Fibroblast of the aortic adventitia (primary cell): ENCODE measurements around the gene FSTL3. TPM values are rescaled to one million over a fixed set of nuclear protein-coding genes. Genes with fewer than 3 reads are reported as not detected.
A peak's percentile ranks its signal among the peaks of the same experiment; 100 is the strongest.

ENCODE experiments used
- DNase-seq: peaks from one replicate; pipeline ENCODE4 v3.0.0-alpha.2; 2010; ENCODE audit warnings: low read depth
- H3K4me3 ChIP-seq: 2 replicates; pipeline ENCODE4 v1.5.1; 2011; ENCODE audit warnings: low read depth, mild to moderate bottlenecking, control low read depth, low read length, moderate library complexity
- total RNA-seq: library from RNA; depleted of rRNA; stranded (reverse); fragments of >200 nt; gene quantifications from 2 replicates; pipeline ENCODE4 v1.2.3, GENCODE V29; 2012; ENCODE audit warnings: low replicate concordance
- TF ChIP-seq, protein P1 (sequence below): IDR thresholded peaks from 2 replicates; pipeline ENCODE4 v1.5.1; 2011; ENCODE audit warnings: mild to moderate bottlenecking, low read length, control low read depth, inconsistent platforms; ENCODE audit not compliant: insufficient read depth

FSTL3 gene
- total RNA-seq, 1 donor, result 14.8 TPM

DNA sequence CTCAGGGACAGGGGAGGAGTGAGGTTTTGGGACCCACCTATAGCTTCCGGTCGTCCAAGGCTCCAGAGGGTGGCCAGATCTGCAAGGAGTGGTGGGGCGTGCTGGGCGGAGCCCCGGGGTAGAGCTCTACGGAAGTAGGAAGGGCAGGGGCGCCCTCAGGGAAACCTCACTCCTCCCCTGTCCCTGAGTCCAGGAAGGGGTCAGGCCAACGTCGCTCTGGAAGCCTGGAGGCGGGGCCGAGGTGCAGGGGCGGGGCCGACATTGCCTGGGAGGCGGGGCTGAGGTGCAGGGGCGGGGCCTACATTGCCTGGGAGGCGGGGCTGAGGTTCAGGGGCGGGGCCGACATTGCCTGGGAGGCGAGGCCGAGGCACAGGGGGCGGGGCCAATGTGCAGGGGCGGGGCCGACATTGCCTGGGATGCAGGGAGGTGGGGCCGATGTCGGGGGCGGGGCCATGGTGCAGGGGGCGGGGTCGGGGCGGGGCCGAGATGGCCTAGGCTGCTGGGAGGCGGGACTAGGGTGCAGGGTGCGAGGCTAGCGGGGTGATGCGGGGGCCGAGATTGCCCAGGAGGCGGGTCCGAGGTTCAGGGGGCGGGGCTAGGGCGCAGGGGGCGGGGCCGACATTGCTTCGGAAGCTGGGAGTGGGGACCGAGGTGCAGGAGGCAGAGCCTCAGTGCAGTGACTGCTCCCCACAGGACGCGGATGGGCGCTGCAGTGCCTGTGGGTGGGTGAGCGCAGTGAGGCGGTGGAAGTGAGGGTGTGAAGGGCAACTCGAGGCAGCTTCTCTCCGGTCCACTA, 27.7 kb downstream of the FSTL3 start:
- peak overlapping the region; percentile 22 for H3K4me3 ChIP-seq
- peak; percentile 50 for DNase-seq
- TF ChIP-seq, protein P1, sequence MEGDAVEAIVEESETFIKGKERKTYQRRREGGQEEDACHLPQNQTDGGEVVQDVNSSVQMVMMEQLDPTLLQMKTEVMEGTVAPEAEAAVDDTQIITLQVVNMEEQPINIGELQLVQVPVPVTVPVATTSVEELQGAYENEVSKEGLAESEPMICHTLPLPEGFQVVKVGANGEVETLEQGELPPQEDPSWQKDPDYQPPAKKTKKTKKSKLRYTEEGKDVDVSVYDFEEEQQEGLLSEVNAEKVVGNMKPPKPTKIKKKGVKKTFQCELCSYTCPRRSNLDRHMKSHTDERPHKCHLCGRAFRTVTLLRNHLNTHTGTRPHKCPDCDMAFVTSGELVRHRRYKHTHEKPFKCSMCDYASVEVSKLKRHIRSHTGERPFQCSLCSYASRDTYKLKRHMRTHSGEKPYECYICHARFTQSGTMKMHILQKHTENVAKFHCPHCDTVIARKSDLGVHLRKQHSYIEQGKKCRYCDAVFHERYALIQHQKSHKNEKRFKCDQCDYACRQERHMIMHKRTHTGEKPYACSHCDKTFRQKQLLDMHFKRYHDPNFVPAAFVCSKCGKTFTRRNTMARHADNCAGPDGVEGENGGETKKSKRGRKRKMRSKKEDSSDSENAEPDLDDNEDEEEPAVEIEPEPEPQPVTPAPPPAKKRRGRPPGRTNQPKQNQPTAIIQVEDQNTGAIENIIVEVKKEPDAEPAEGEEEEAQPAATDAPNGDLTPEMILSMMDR, result no peak

DNA sequence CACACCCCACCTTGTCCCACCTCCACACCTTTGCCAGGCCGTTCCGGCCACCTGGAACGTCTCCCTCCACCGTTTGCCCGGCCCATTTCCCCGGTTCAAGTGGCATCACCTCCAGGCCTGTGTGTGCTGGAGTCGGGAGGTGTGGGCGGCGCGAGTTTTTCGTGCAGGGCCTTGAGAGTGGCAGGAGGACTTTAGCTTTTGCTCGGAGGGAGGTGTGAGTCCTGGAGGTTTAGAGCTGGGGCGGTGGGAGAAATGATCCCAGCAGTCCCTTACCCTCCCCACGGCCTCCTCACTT, 28.2 kb downstream of the FSTL3 start:
- no peak overlapping the region for H3K4me3 ChIP-seq
- no peak for DNase-seq
- TF ChIP-seq, protein P1, result no peak

DNA sequence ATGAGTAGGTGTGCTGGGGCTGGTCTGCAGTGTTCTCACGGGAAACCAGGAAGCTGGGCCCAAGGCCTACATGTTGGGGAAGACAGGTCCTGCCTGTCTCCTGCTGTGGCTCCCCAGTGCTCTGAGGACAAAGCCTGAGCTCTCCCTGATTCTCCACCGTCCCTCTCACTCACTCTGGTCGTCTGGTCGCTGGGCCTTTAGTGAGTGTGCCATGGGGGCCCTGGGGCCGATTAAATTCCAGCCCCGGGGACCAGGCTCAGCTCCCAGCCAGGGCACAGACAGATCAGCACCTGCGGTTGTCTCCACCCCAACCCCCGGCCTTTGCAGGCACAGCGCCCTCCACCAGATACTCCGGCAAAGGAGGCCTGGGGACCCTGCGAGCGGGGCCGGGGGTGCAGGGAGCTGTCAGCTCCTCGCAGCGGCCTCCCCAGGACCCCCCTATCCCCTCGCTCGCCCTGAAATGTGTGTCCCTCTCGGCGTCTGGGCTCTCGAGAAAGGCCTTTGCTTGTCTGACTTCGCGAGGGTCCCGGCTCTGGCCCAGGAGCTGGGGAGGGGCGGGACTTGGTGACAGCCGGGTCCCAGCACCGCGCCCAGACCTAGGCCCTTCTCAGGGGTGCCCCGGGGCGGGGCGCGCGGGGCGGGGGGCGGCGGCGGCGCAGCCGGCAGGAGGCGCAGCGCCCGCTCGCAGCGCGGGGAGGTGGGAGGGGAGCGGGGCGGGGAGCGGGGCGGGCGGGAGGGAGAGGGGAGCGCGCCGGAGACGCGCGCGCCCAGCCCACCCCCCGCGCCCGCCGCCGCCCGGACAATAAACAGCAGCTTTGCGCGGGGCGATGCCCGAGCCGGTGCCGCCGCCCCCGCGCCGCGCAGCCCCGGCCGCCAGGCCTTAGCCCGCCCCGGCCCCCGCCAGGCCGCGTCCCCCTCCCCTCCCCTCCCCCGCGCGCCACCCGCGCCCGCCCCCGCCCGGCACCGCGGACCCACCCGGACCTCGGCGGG, 32.3 kb downstream of the FSTL3 start, which contains the start of gene PALM:
Gene PALM (plus strand): TSS at position 782 of the 990 bp plus-strand sequence. CDS start 212 bp downstream, outside the sequence.
- DNase-seq, result no peak
- TF ChIP-seq, protein P1, result no peak
- peak within 1 kb of the TSS; percentile 66 for H3K4me3 ChIP-seq

DNA sequence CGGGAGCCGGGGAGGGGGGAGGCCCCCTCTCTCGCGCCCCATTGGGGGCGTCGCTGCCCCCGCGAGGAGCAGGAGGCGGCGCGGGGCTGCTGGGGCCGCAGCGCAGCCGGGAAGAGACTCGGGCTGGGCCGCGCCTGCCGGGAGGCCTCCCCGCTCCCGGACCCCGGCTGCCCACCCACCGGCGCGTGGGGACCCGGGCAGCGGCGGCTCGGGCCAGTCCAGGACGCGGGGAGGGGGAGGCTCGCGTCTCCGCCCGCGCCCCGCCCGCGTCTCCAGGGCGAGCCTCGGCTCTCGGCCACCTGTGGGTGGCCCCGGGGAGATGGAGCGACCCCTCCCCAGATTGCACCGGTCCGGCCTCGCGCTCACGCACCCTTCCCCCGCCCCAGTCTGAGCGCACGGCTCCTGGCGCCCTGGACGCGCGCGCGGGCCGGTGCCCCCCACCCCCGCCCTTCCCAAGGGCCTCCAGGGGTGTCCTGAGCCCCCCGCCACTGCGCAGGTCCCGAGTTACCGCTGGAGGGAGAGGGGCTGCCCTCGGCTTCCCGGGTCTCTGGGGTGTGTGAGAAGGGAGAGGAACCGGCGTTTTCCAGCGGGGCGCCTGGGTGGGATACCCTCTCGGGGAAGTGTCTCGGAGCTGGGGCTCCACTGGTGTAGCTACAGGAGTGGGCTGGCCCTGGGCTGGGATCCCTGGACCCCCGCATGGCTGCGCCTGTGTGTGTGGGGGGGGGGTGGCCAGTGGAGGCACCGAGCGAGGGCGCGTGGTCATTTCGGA, 33.2 kb downstream of the FSTL3 start:
- TF ChIP-seq, protein P1, result no peak
- DNase-seq, result no peak
- peak overlapping the region; percentile 66 for H3K4me3 ChIP-seq

DNA sequence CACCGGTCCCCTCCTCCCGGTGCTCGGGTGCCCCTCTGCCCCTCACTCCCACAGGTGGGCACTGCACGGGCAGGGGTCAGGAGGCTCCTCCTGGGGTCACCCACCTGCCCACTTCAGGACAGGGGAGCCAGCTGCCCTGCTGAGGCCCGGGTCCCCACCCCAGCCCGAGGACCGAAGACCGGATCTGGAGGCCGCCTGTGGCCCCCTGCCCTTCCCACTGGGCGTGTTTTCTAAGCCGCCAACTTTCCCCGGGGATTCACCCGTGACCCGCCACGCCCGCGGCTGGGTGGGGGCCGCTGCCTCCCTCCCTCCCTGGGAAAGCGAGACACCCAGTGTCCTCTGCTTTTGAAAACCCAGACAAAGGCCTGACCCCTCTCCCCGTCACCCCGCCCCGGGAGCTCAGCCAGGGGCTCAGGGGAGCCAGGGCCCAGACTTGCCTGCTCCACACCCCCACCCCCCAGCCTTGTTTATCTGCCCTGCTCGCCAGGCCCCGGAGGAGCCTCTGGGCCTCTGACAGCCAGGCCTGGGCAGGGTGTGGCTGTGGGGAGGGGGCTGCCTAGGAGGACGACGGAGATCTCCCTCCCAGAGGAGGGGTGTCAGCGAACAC, 33.9 kb downstream of the FSTL3 start:
- DNase-seq, result peak; percentile 30
- TF ChIP-seq, protein P1, result no peak
- H3K4me3 ChIP-seq, result peak overlapping the region; percentile 66

DNA sequence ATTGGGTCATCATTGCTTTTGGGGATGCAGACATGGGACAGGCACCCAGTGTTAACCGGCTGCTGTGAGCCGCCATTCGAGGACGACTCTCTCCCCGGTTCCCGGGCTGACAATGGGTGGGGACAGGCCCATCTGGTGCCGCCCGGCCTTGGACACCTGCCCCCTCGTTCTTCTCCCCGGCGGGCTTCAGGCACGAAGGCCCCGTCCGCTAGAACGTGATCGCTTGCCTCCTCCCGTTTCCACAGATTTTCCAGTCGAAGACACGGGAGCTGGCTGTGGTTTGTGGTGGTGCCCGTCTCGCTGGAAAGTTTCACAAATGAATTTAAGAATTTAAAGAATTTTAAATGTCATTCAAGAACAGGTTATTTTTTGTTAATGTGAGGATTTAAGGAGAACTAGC, 34.6 kb downstream of the FSTL3 start:
- peak; percentile 25 for DNase-seq
- TF ChIP-seq, protein P1, result no peak
- peak overlapping the region; percentile 25 for H3K4me3 ChIP-seq
